K562 (cell line): Measurements from ENCODE around the gene ISOC1. TPM values are rescaled to one million over a fixed set of nuclear protein-coding genes. Genes with fewer than 3 reads are reported as not detected.

Experiments
- ATAC-seq: fragments of 200-7000 bp; cut with Tn5 transposase; 3 replicates; pipeline ENCODE4 v1.9.1; 2020; ENCODE audit warnings: moderate library complexity
- BruUV-seq: library from RNA; stranded (reverse); fragments of 400-500 nt; replicated peaks from 2 replicates; lab custom pipeline; 2021; lab: Mats Ljungman, UMichigan
- CTCF ChIA-PET: fragments of 300-600 bp; formaldehyde crosslinking; extraction: SDS; loops from one replicate; lab custom pipeline; 2021; ENCODE audit warnings: low intra/inter-chr PET ratio; lab: Yijun Ruan, JAX
- POLR2A ChIA-PET: fragments of 300-600, 350-650 bp; sonication (Branson Sonifier 250); formaldehyde crosslinking; extraction: SDS; loops from one replicate; lab custom pipeline; 2021; ENCODE audit warnings: antibody characterized with exemption, inconsistent platforms; lab: Yijun Ruan, JAX
- DNase-seq, 4 experiments: peaks; one replicate each; pipeline versions ENCODE4 v3.0.0 to v3.0.0-alpha.2; 2011 to 2018; ENCODE audit warnings: low spot score in 3 of 4, mixed read lengths in 3 of 4; ENCODE audit errors: extremely low read depth in 1 of 4
- FAIRE-seq: peaks from 2 replicates; lab custom pipeline; 2011; peaks lifted over from hg19 to GRCh38; lab: Jason Lieb, UNC
- H2AFZ ChIP-seq: 2 replicates; pipeline ENCODE4 v1.6.0; 2011; ENCODE audit warnings: low read depth, low read length, control low read depth, inconsistent platforms
- H3K27ac ChIP-seq: fragments of 200-600 bp; 3 replicates; pipeline ENCODE4 v1.8.0; 2011; ENCODE audit warnings: low read depth, mild to moderate bottlenecking, control low read depth, inconsistent platforms, low read length, moderate library complexity, mixed read lengths; ENCODE audit errors: extremely low read depth
- H3K27me3 ChIP-seq, 2 experiments: fragments of 300-600 bp in 1 of 2; 2 replicates in 1 of 2; 3 replicates in 1 of 2; pipeline versions ENCODE4 v1.6.0 to v1.8.0; 2011; ENCODE audit warnings: inconsistent platforms in 2 of 2, low read length in 2 of 2, mild to moderate bottlenecking in 1 of 2, mixed read lengths in 1 of 2, moderate library complexity in 1 of 2; ENCODE audit not compliant: control insufficient read depth in 2 of 2, insufficient read depth in 2 of 2
- H3K36me3 ChIP-seq: fragments of 300-600 bp; 3 replicates; pipeline ENCODE4 v1.8.0; 2011; ENCODE audit warnings: mild to moderate bottlenecking, low read length, inconsistent platforms; ENCODE audit not compliant: control insufficient read depth, insufficient read depth
- H3K4me1 ChIP-seq, 2 experiments: fragments of 200-600 bp in 1 of 2; replicated peaks in 1 of 2; 2 replicates in 1 of 2; 3 replicates in 1 of 2; pipeline versions ENCODE4 v1.5.1 to v1.8.0; 2011; ENCODE audit warnings: inconsistent platforms in 2 of 2, low read length in 2 of 2, mild to moderate bottlenecking in 1 of 2, mixed read lengths in 1 of 2, moderate library complexity in 1 of 2; ENCODE audit not compliant: control insufficient read depth in 2 of 2, insufficient read depth in 2 of 2
- H3K4me2 ChIP-seq: 2 replicates; pipeline ENCODE4 v1.6.1; 2011; ENCODE audit warnings: low read length, control low read depth, inconsistent platforms, mixed read lengths; ENCODE audit not compliant: insufficient read depth
- H3K4me3 ChIP-seq: fragments of 200-600 bp; sonication (generic), shearing (Covaris generic); 2 replicates; pipeline ENCODE4 v1.5.1; 2016; ENCODE audit warnings: control low read depth, inconsistent platforms
- H3K79me2 ChIP-seq: fragments of 200-600 bp; 3 replicates; pipeline ENCODE4 v1.8.0; 2011; ENCODE audit warnings: low read length, inconsistent platforms; ENCODE audit not compliant: control insufficient read depth, insufficient read depth
- H3K9ac ChIP-seq, 2 experiments: 2 replicates each; pipeline versions ENCODE4 v1.6.0 to v1.6.1; 2011; ENCODE audit warnings: low read depth in 2 of 2, low read length in 2 of 2, control low read depth in 1 of 2, inconsistent platforms in 1 of 2, mild to moderate bottlenecking in 1 of 2, mixed read lengths in 1 of 2; ENCODE audit not compliant: insufficient read depth in 1 of 2
- H3K9me1 ChIP-seq: one replicate; pipeline ENCODE4 v1.6.0; 2011; ENCODE audit warnings: inconsistent platforms, mild to moderate bottlenecking, low read length, moderate library complexity; ENCODE audit not compliant: control insufficient read depth, insufficient read depth
- H3K9me3 ChIP-seq: replicated peaks from 2 replicates; pipeline ENCODE4 v1.5.1; 2011; ENCODE audit warnings: low read depth, low read length, inconsistent platforms; ENCODE audit not compliant: control insufficient read depth, insufficient read depth
- H4K20me1 ChIP-seq: replicated peaks from 2 replicates; pipeline ENCODE4 v1.6.1; 2011; ENCODE audit warnings: low read length, inconsistent platforms, mixed read lengths; ENCODE audit not compliant: control insufficient read depth, insufficient read depth
- ZNF280A ChIP-seq: fragments of 450-650 bp; IDR thresholded peaks from 2 replicates; pipeline ENCODE4 v1.6.1; 2018; ENCODE audit warnings: mild to moderate bottlenecking, low read depth; ENCODE audit not compliant: partially characterized antibody
- WGBS: fragments of 100-300 bp; shearing (Covaris generic); methylation state at CpG from one replicate; pipeline ENCODE4 v1.1.6; 2016; ENCODE audit warnings: low coverage, mixed read lengths; ENCODE audit not compliant: insufficient coverage; ENCODE audit errors: missing lambda C conversion rate; 5-methylcytosine and 5-hydroxymethylcytosine counted together
- in situ Hi-C: fragments of 300-500 bp; cut with MboI; formaldehyde crosslinking; loops from 4 replicates; pipeline ENCODE4 v1.15.0; 2018; ENCODE audit warnings: inconsistent platforms, mixed read lengths
- intact Hi-C: fragments of 100-400 bp; cut with micrococcal nuclease; formaldehyde crosslinking; loops from 2 replicates; pipeline ENCODE4 v1.14.2; 2022
- polyA plus RNA-seq, 8 experiments: library from polyadenylated mRNA; depleted of rRNA in 4 of 8; stranded (reverse) in 5 of 8; unstranded in 3 of 8; fragments of >200 nt; fragmentation: Nextera tagmentation in 2 of 8; fragmentation: Illumina TruSeq in 1 of 8; extraction: Ambion mirVana in 2 of 8; extraction: Trizol in 1 of 8; gene quantifications; 2 replicates each; pipeline versions ENCODE4 v1.2.1 to v1.2.3, GENCODE V29; 2011 to 2014; ENCODE audit warnings: inconsistent platforms in 1 of 8, missing spikeins in 1 of 8
- total RNA-seq, 7 experiments: library from RNA; depleted of rRNA in 6 of 7; stranded (reverse); fragments of >200 nt in 6 of 7; fragmentation: Illumina TruSeq in 2 of 7; extraction: Trizol in 2 of 7; gene quantifications; 2 replicates each; pipeline versions ENCODE4 v1.2.1 to v1.2.3, GENCODE V29; 2011 to 2021; ENCODE audit warnings: low replicate concordance in 1 of 7

Gene ISOC1
- total and polyA plus RNA-seq, 9 of the 15 experiments (the other 6 are each of a cell fraction or from before 2014, with no cell fraction given): 14.0 to 67.9 (median 51.3) TPM

- POLR2A ChIA-PET: no interaction called here
Observed at GRCh38 chr5:129124608-129125007, 30.1 kb downstream of the ISOC1 start.

More at GRCh38 chr5:129124608-129125007, 30.1 kb downstream of the ISOC1 start:
- Histone ChIP-seq H2AFZ (no peak overlapping the region), H3K36me3 (no peaks in the 10 kb centered on the region), H3K4me3 (no peak overlapping the region), H3K27me3 (no peaks in the 10 kb centered on the region), H3K9ac (no peak overlapping the region), H3K9me3 (no peaks in the 10 kb centered on the region), H3K4me2 (no peak overlapping the region), H3K9me1 (no peaks in the 10 kb centered on the region), H4K20me1 (no peaks in the 10 kb centered on the region), H3K79me2 (no peaks in the 10 kb centered on the region), H3K27ac (no peak overlapping the region), H3K4me1 (0 out of 5 replicates have a peak, but pooled peaks cover 0 to 4% of the 10 kb centered on the region in 2 experiments)
- intact Hi-C loops: no loop called here
- ATAC-seq: no peak
- no peak for TF ChIP-seq ZNF280A
- WGBS: 63% methylated on average over 1 of the region's 1 CpG
- no peak for DNase-seq
- in situ Hi-C loops: loop anchor here (25.0 kb wide), 2 partner anchors 212 to 912 kb away; no protein-coding TSS in a partner anchor
- CTCF ChIA-PET: no interaction called here
- BruUV-seq: no TSS peak
- FAIRE-seq: no peak
